ENCODE measurements around the gene CYP26C1.

The CYP26C1 gene

DNA sequence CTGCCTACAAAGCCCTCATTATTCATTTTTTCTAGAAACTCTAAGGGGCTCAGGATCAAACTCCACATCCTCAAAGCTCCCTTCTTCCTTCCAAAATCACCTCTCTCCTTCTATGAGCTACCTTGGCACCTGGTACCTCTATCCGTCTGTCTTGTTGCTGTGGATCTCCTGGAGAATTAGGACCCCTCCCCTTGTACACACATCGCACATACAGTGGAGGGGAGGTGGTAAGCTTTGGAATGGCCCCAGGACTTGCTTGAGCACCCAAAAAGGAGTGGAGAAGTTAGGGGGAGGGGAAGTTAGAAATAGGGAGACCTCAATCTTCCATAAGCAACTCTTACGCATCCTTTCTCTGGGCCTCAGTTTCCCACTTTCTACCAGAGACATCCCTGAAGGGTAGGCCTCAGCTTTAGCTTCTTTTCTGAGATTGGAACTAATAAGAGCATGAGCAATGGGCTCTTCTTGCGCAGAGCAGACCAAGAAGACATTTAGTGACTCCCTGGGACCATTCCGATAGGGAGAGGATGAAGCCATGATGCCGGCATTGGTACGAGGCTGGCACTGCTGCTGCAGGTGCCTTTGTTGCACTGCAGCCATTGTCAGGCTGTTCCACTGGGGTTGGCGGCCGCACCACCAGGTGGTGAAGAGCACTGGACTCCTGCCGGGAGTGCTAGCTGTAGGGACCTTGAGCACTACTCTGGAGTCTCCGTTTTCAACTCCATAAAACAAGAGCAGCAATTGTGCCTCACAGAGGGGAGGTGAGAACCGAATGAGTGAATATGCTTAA lies 4.5 kb downstream of the CYP26C1 start:
- DNase-seq = no peak

DNA sequence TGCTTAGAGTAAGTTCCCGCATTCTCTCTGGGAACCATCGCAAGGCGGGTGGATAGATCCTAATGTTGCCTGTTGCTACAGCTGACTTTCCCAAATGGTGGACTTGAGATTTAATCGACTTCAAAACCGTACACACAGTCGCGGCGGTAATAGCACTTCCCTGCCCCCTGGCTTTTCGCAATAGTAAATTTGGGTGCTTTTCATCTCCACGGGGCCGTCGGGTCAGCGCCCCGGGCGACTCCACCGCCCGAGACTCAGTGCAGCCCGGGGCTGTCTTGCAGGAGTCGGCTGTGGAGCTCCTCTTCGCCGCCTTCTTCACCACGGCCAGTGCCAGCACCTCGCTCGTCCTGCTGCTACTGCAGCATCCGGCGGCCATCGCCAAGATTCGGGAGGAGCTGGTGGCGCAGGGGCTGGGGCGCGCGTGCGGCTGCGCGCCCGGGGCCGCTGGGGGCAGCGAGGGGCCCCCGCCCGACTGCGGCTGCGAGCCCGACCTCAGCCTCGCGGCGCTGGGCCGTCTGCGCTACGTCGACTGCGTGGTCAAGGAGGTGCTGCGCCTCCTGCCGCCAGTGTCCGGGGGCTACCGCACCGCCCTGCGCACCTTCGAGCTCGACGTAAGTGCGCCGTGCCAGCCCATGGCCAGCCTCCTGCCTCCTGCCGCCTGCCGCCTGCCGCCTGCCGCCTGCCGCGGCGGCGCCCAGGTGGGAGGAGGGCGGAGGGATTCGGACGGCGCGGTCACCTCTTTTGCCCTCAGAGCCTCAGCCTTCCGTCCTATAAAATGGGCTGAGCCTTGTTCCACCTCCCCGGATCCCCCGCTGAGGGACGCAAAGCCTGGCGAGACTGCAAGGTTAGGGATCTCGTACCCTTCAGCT lies 5.3 kb downstream of the CYP26C1 start:
- no peak for DNase-seq

DNA sequence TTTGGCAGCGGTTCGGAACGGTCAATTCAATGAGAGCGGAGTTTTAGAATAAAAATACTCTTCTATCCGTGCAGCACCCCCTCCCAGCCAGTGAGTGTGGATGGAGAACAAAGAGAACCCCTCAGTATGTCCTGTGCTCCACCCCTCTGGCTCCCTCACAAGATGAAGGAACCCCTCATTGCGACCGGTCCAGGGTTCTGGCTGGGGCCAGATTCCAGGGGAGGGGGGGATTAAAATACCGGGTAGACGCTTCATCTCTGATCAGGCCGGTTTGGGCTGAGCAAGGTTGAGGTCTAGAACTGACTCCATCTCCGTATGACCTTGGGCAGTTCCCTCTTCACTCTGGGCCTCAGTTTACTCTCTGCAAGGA lies 5.9 kb downstream of the CYP26C1 start:
- no peak for DNase-seq

DNA sequence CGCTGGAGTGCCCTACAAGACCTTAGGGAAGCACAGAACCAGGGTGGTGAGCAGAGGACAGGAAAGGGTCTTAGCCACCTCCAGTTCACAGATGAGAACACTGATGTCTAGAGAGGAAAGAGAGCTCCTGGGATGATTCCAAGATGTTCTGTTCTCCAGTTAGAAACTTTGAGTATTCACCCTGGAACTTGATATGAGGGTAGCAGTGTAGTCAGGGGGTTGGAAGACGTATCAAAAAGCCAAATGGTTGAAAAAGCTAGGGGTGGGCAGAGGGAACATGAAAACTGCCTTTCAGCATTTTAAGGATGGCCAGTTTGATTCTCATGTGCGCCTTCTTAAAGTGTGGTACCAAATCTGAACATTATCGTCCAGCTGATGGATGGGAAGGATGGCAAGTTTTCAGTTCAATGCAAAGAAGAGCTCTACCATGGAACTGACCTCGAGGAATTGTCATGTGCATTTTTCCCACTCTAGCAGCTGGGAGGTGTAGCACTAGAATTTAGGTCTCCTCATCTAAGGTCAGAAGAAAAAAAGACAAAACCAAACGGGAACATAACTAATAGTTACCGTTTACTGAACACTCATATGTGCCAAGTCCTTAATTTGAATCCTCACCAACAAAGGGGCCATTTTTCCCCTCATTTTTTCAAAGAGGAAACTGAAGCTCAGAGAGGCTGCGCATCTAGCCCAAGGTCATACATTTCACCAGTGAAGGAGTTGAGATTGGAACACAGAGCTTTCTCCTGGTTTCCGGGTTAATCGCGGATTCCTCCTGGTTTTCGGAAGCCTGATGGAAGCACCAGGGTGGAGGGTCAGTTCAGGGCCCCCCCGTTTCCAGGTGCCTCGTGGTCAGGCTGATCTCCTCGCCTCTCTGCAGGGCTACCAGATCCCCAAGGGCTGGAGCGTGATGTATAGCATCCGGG lies 7.1 kb downstream of the CYP26C1 start:
- DNase-seq = no peak

DNA sequence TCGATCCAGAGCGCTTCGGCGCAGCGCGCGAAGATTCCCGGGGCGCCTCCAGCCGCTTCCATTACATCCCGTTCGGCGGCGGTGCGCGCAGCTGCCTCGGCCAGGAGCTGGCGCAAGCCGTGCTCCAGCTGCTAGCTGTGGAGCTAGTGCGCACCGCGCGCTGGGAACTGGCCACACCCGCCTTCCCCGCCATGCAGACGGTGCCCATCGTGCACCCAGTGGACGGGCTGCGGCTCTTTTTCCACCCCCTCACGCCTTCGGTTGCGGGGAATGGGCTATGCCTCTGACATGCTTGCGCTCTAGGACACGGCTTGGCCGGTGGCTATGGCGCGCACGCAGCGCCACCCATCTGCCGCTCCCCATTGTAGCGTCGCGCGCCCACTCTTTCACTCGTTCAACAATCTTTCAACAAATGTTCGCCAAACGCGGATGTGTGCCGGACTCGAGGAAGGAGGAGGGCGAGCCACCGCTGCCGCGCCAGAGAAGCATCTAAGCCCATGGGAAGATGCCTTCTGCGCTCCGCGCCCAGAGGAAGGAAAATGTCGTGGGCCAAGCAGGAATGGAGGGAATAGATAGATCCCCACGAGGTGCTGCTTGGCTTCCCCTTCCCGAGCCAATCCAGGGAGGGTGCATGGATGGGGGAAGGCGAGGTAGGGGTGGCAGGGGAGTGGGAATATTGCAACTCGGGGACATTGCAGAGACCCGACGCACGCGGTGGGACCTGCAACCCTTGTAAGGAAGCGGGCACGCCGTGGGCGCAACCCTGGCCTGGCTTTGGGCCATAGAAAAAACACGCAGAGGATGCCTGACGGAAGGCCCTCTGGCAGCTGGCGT lies 8.0 kb downstream of the CYP26C1 start:
- no peak for DNase-seq

DNA sequence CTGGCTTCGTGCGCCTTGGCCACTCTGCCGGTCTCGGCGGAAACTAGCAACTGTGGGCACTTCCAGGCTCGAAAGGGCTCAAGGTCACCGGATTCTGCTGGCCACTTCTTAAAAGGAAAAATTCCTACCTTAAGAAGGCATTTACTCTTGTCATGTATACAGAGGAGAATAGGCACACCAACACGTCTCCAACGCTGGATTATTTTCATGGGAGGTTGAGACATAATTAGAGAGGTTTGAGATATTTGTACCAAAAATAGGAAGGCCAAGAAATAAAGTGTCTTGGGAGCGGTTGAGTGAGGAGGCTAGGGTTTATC lies 8.6 kb downstream of the CYP26C1 start:
- DNase-seq = no peak

DNA sequence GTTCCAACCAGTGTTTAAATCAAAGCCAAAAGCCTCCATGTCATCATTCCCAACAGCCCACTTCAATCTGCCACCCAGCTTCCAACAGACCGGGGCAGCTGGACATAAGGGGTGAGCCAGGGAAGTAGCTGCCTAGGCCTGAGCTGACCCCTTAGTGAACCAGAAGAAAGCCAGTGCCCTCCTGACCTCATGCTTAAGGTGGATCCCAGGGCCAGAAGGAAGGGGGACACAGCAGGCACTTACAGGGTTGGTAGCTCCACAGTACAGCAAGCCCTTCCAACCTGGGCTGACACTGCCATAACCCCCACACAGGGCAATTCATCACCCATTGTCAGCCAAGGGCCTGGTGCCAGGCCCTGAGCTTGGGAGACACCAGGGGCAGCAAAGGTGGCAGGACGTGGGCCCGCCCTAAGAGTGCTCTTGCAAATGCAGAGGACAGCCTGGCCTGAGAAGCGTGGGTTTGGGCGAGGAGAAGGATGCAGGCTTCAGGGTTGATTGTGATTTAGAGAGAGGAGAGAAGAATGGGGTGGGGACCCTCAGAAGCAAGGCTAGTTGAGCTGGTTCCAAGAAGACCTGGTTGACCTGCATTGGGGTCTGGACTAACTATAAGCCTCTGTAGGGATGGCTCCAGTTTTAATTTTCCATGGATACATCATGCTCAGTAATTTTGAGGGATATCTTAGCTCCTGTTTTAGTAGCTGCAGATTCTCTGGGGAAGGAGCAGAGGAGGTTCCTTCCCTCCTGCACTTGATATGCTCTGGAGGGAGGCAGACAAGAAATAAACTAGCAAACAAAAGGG lies 10.0 kb downstream of the CYP26C1 start:
- DNase-seq = no peak

DNA sequence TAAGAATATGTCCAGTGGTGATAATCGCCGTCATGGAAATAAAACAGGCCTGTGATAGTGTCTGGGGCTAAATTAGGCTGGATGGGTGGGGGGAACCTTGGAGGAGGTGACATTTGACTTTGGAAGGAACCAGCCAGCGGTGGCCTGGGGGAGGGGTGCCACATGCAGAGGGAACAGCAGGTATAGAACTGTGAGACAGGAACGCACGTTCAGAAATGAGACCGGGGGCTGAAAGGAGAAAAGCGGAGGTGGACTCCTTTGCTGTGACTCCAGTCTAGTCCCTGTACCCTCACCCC lies 10.5 kb downstream of the CYP26C1 start:
- no peak for DNase-seq

DNA sequence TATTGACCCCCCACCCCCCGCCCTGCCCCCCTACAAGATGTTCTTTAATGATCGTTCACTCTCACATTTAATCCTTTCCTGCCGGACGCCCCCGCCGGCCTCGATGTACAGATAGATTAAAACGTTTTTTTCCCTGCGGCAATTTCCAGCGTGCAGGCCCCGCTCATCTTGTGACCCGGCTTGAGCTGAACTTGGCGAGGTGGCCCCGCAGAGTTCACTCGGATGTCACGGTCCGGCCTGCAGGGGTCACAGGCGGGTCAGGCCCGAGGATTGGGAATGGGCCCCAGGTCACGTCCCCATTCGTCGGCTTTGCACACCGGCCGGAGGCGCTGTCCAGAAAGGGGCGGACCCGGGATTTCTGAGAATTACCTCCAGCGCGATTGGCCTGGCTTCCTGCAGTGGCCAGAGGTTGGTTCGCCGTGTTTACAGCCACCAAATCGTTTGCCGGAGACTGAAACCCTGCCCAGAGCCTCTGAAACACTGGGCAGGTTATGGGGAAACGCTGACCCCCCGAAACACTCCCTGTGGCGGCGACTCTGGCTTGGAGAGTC lies 11.2 kb downstream of the CYP26C1 start:
- DNase-seq = no peak

DNA sequence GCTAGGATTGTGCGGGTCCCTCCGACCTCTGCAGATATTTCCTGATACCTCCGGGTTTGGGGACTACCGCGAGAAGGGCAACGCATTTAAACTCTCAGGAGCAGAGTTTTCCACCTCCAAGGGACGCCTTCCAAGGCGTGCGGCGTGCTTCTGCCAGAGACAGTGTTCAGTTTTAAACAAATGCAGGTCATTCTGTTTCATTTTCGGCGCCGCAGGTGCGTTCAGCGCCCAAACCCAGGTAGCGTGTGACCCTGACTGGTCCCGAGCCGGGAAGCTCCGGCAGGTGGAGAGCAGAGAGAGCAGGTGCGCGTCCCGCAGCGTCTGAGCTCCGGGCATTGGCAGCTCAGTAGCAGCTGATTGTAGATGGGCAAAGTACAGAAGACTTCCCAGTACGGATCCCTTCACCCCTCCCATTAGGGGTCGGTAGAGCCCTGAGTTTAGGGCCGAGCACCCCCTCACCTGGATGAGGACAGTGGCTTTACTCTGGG lies 11.7 kb downstream of the CYP26C1 start:
- no peak for DNase-seq

DNA sequence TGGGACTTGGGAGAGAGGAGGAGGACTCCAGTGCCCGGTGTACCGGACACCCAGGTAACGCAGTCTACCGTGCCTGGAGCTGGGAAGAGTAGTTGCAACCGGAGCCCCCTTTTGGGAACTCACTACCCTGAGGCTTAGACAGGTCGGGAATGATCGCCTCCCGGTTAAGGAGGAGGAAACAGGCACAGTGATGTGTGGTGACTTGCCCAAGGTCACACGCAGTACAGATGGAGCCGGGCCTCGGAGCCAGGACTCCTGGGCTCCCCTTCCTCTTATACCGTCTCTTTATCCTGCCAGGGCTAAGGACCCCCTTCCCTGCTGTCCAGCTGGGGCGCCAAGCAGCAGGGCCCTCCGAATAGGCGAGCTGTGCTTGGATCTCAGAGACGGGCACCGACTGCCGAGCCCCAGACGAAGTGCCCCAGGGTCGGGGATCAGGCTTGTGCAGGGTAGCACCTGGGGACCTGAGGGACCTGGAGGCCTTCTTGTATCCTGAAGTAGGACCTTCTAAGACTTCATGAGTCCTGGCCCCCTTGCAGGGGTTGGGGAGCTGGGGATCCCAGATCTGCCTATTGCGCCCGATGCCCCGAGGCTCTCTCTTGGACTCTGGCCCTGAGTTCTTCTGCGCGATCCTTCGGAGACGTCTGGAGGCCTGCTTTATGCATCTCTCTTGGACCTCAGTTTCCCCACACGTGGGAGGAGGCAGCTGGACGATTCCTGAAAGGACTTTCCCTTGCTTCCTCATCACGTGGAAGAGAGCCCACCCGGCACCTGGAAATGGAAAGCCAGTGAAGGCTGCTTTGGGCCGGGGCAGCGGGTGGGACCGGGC lies 12.3 kb downstream of the CYP26C1 start:
- DNase-seq = no peak

DNA sequence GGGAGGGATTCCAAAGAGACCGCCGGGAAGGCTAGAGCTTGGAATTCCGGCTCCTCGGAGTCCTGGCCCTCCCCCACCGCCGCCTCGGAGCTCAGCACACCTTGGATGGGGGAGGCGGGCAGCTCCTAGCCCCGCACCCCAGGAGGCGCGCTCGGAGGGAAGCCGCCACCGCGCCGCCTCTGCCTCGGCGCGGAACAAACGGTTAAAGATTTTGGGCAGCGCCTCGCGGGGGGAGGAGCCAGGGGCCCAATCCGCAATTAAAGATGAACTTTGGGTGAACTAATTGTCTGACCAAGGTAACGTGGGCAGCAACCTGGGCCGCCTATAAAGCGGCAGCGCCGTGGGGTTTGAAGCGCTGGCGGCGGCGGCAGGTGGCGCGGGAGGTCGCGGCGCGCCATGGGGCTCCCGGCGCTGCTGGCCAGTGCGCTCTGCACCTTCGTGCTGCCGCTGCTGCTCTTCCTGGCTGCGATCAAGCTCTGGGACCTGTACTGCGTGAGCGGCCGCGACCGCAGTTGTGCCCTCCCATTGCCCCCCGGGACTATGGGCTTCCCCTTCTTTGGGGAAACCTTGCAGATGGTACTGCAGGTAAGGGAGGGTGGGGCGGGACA lies 13.0 kb downstream of the CYP26C1 start, which contains the start of gene CYP26A1:
Gene CYP26A1, plus strand, starts transcription at position 355 of the 608 bp plus-strand sequence. Its CDS starts 42 bp downstream, at position 397.
- DNase-seq = no peak

DNA sequence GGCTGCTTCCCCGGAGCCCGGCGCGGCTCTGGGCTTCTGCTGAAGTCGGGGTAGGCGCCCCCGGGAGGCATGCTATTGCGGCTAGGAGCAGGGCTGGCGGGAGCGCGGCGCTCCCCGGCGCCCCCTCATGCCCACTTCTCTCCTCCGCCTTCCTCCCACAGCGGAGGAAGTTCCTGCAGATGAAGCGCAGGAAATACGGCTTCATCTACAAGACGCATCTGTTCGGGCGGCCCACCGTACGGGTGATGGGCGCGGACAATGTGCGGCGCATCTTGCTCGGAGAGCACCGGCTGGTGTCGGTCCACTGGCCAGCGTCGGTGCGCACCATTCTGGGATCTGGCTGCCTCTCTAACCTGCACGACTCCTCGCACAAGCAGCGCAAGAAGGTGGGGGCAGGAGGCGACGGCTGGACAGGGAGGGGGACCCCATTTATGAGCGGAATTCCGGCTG lies 13.6 kb downstream of the CYP26C1 start:
- DNase-seq = no peak

DNA sequence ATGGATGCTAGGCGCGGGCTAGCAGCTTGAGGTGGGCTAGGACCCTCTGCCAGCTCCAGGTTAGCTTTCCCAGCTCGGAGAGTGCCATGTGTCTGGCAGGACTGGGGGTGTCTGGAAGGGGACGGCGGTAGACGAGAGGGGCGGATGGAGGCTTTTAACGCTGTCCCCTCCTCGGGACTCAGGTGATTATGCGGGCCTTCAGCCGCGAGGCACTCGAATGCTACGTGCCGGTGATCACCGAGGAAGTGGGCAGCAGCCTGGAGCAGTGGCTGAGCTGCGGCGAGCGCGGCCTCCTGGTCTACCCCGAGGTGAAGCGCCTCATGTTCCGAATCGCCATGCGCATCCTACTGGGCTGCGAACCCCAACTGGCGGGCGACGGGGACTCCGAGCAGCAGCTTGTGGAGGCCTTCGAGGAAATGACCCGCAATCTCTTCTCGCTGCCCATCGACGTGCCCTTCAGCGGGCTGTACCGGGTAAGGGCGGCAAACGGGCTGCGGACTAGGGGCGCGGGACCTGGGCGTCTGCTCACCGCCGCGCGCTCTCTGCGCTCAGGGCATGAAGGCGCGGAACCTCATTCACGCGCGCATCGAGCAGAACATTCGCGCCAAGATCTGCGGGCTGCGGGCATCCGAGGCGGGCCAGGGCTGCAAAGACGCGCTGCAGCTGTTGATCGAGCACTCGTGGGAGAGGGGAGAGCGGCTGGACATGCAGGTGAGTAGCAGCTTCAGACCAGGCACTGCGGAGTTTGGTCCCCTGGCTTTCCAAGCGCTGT lies 14.2 kb downstream of the CYP26C1 start:
- DNase-seq = no peak

DNA sequence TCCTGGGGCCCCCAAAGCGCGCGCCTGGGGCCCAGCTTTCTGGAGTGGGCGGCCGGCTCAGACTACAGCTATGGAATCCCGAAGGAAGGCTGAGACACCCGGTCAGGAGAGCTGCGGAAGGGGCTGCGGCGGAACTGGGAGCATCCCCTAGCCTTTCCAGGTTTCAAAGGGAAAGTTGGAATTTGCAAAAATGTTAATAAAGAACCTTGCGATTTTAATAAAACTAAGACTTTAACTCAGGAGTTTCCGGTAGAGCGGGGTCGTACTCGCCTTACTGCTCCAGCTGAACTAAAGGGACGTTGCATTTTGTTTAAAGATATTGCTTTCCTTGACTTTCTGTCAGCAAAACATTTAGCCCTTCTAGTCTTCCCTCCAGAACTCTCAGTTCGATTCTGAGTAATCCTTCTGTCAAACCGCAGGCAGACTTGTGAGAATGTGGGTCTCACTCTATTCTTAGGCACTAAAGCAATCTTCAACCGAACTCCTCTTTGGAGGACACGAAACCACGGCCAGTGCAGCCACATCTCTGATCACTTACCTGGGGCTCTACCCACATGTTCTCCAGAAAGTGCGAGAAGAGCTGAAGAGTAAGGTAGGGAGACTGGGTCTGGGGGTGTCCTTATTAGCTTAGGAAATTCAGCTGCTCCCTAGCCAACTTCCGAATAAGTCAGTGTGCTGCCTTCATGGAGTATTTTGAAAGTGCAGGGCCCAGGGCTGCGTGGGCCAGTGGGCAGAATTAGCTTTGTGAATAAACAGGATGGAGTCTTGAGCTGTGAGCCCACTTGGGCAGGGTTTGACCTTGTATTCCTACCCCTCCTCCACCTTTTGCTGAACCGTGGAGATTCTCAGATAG lies 15.0 kb downstream of the CYP26C1 start:
- no peak for DNase-seq

DNA sequence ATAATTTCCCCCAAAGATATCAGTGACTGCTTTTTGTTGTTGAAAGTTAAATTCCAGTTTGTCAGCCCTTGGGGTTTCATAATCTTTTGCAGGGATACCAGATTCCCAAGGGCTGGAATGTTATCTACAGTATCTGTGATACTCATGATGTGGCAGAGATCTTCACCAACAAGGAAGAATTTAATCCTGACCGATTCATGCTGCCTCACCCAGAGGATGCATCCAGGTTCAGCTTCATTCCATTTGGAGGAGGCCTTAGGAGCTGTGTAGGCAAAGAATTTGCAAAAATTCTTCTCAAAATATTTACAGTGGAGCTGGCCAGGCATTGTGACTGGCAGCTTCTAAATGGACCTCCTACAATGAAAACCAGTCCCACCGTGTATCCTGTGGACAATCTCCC lies 16.3 kb downstream of the CYP26C1 start:
- DNase-seq = no peak

DNA sequence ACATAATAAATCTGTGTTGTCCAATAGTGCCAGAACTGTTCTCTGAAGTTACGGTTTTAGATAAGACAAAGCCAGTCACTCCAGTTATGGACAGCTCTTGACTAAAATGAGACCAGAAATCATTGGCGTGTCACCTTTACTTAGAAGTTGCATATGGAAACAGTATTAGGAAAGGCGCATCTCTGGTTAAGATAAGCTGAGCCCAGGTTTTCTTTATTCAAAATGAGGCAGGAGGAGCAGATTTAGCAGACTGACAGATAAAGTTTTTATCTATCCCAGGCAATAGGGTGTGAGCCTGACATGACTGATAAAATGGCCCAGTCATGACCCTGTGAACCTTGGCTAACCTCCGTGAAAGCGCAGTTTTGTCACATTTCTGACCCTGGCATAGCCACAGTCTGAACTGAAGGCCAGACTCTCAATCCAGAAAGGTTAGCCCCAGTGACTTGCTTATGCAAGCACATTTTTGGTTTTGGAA lies 17.3 kb downstream of the CYP26C1 start:
- no peak for DNase-seq
